Endothelial cell of umbilical vein (primary cell): ENCODE data around the gene LPIN1. TPM values are rescaled to one million over a fixed set of nuclear protein-coding genes. Genes with fewer than 3 reads are reported as not detected.

ENCODE experiments used
- BruUV-seq: library from RNA; stranded (reverse); fragments of 400-500 nt; replicated peaks from 2 replicates; lab custom pipeline; 2021; lab: Mats Ljungman, UMichigan
- CTCF ChIA-PET: fragments of 300-600, 350-600 bp; sonication (Branson Sonifier 250); formaldehyde crosslinking; loops from one replicate; lab custom pipeline; 2021; ENCODE audit warnings: antibody characterized with exemption, inconsistent platforms; lab: Charles Lee
- POLR2A ChIA-PET: fragments of 300-600, 350-600 bp; sonication (Branson Sonifier 250); formaldehyde crosslinking; loops from one replicate; lab custom pipeline; 2021; ENCODE audit warnings: antibody characterized with exemption, inconsistent platforms; lab: Charles Lee
- DNase-seq: peaks from one replicate; pipeline ENCODE4 v3.0.0-alpha.2; 2011; ENCODE audit warnings: low read depth, low spot score
- FAIRE-seq: peaks from 2 replicates; lab custom pipeline; 2011; peaks lifted over from hg19 to GRCh38; lab: Jason Lieb, UNC
- H2AFZ ChIP-seq: 2 replicates; pipeline ENCODE4 v1.6.0; 2012; ENCODE audit warnings: low read depth, low read length, control low read depth, inconsistent platforms
- H3K27ac ChIP-seq: 2 replicates; pipeline ENCODE4 v1.5.1; 2011; ENCODE audit warnings: low read depth, mild to moderate bottlenecking, control low read depth, low read length, moderate library complexity; ENCODE audit not compliant: insufficient read depth
- H3K27me3 ChIP-seq, 2 experiments: 2 replicates each; pipeline versions ENCODE4 v1.6.0 to v1.6.1; 2011; ENCODE audit warnings: low read length in 2 of 2, mixed read lengths in 1 of 2; ENCODE audit not compliant: control insufficient read depth in 2 of 2, insufficient read depth in 2 of 2
- H3K36me3 ChIP-seq, 2 experiments: 2 replicates in 1 of 2; 3 replicates in 1 of 2; pipeline ENCODE4 v1.5.1; 2011; ENCODE audit warnings: low read length in 2 of 2, mild to moderate bottlenecking in 1 of 2, moderate library complexity in 1 of 2; ENCODE audit not compliant: control insufficient read depth in 2 of 2, insufficient read depth in 2 of 2; ENCODE audit errors: extremely low read depth in 1 of 2
- H3K4me1 ChIP-seq: 3 replicates; pipeline ENCODE4 v1.5.1; 2011; ENCODE audit warnings: mild to moderate bottlenecking, low read length; ENCODE audit not compliant: control insufficient read depth, insufficient read depth; ENCODE audit errors: extremely low read depth
- H3K4me2 ChIP-seq: 2 replicates; pipeline ENCODE4 v1.6.1; 2011; ENCODE audit warnings: low read length, control low read depth, mixed read lengths; ENCODE audit not compliant: insufficient read depth
- H3K4me3 ChIP-seq, 3 experiments: fragments of 200-600 bp in 1 of 3; sonication (generic), shearing (Covaris generic) in 1 of 3; replicated peaks in 1 of 3; 2 replicates each; pipeline ENCODE4 v1.5.1; 2011 to 2016; ENCODE audit warnings: control low read depth in 3 of 3, low read length in 3 of 3, mild to moderate bottlenecking in 2 of 3, inconsistent platforms in 1 of 3, low read depth in 1 of 3, moderate library complexity in 1 of 3; ENCODE audit not compliant: insufficient read depth in 1 of 3
- H3K79me2 ChIP-seq: 2 replicates; pipeline ENCODE4 v1.6.0; 2012; ENCODE audit warnings: low read length, inconsistent platforms; ENCODE audit not compliant: control insufficient read depth, insufficient read depth
- H3K9ac ChIP-seq: replicated peaks from 2 replicates; pipeline ENCODE3; 2011; ENCODE audit warnings: low read length, control low read depth; ENCODE audit not compliant: insufficient read depth; ENCODE audit errors: extremely low read depth
- H3K9me1 ChIP-seq: replicated peaks from 3 replicates; pipeline ENCODE4 v1.6.0; 2011; ENCODE audit warnings: mild to moderate bottlenecking, low read length; ENCODE audit not compliant: control insufficient read depth, insufficient read depth; ENCODE audit errors: extremely low read depth
- H3K9me3 ChIP-seq: replicated peaks from 2 replicates; pipeline ENCODE4 v1.5.1; 2012; ENCODE audit warnings: low read length, inconsistent platforms; ENCODE audit not compliant: control insufficient read depth, insufficient read depth
- H4K20me1 ChIP-seq: replicated peaks from 2 replicates; pipeline ENCODE3; 2011; ENCODE audit warnings: mild to moderate bottlenecking, low read length; ENCODE audit not compliant: control insufficient read depth, insufficient read depth; ENCODE audit errors: extremely low read depth
- CTCF ChIP-seq, 2 donors: IDR thresholded peaks; 1 replicate in 1 of 2; 2 replicates in 1 of 2; pipeline ENCODE4 v1.5.1; 2011; ENCODE audit warnings: low read length in 2 of 2, mild to moderate bottlenecking in 2 of 2, moderate library complexity in 2 of 2, control low read depth in 1 of 2, inconsistent platforms in 1 of 2, low read depth in 1 of 2; ENCODE audit not compliant: insufficient read depth in 1 of 2; ENCODE audit errors: extremely low read depth in 1 of 2
- FOS ChIP-seq: IDR thresholded peaks from 2 replicates; pipeline ENCODE4 v1.6.1; 2011; ENCODE audit warnings: mild to moderate bottlenecking, low read length, moderate library complexity, borderline replicate concordance; ENCODE audit not compliant: insufficient read depth
- GATA2 ChIP-seq: IDR thresholded peaks from 2 replicates; pipeline ENCODE4 v1.7.0; 2011; ENCODE audit warnings: low read depth, mild to moderate bottlenecking, moderate library complexity, mixed read lengths, low read length; ENCODE audit not compliant: insufficient read length, insufficient read depth
- JUN ChIP-seq: IDR thresholded peaks from 2 replicates; pipeline ENCODE4 v1.6.1; 2011; ENCODE audit warnings: borderline replicate concordance, low read depth; ENCODE audit not compliant: insufficient read length, insufficient read depth
- MYC ChIP-seq: IDR thresholded peaks from one replicate; pipeline ENCODE4 v1.6.1; 2011; ENCODE audit warnings: mild to moderate bottlenecking, low read depth, low read length
- POLR2A ChIP-seq: IDR thresholded peaks from 2 replicates; pipeline ENCODE4 v1.6.1; 2012; ENCODE audit warnings: low read depth, mild to moderate bottlenecking, control low read depth, low read length
- POLR2AphosphoS5 ChIP-seq: IDR thresholded peaks from 2 replicates; pipeline ENCODE4 v1.6.1; 2012; ENCODE audit warnings: low read depth, mild to moderate bottlenecking, control low read depth, low read length, moderate library complexity; ENCODE audit not compliant: insufficient read depth
- dilution Hi-C: fragments of 300-500 bp; cut with MboI; formaldehyde crosslinking; loops from one replicate; pipeline ENCODE4 v1.15.0; 2019; ENCODE audit warnings: low sequenced_read_pairs; ENCODE audit not compliant: extremely low pct_ligation_motif_present
- intact Hi-C: fragments of 100-400 bp; cut with micrococcal nuclease; formaldehyde crosslinking; loops from one replicate; pipeline ENCODE4 v1.10.0; 2022
- polyA plus RNA-seq, 4 experiments: library from polyadenylated mRNA; depleted of rRNA in 3 of 4; stranded (reverse) in 3 of 4; unstranded in 1 of 4; fragments of >200 nt; gene quantifications; 2 replicates each; pipeline versions ENCODE4 v1.2.1 to v1.2.3, GENCODE V29; 2011 to 2012; ENCODE audit warnings: missing spikeins in 1 of 4
- total RNA-seq: library from RNA; stranded (reverse); gene quantifications from 2 replicates; pipeline ENCODE4 v1.2.3, GENCODE V29; 2021
- TF ChIP-seq, protein P1 (sequence below): IDR thresholded peaks from 2 replicates; pipeline ENCODE4 v1.6.1; 2011; ENCODE audit not compliant: insufficient read depth, insufficient read length

Gene LPIN1
- total and polyA plus RNA-seq, 2 donors (not counting 3 experiments of a cell fraction or from before 2014, with no cell fraction given): 26.6 to 80.4 TPM

DNA sequence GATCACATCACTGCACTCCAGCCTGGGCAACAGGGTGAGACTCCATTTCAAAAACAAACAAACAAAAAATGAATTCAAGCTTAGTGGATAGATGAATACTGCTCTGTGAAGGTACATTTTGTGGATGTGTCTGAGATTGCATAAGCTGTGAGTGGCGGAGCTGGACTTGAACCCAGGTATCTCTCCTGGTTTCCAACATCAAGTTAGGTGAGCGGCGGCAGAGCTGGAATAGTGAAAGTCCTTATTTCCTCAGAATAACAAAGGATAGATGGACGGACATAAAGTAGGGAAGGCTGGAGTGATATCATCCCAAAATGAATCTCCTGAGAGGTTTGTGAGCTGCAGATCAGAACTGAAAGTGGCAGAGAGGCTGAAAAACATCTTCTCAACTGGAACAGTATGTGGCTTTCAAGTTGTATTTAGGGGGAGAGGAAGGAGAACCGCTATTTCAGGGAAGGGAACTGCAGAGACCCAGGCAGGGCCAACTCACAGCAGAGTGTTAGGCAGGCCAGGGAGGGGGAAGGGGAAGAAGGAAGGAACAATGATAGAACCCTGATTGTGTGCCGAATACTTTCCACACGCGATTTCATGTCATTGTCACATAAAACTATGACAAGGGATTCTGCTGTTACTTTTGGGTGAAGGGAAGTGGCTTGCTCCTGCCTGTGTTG lies 106.2 kb downstream of the LPIN1 start:
- no peaks in the 10 kb centered on the region for H3K79me2 ChIP-seq
- CTCF ChIA-PET: interaction anchor here (0.9 to 1.2 kb wide), 2 partner anchors 10 to 11 kb away, joined by 3 read pairs; no protein-coding TSS in a partner anchor
- intact Hi-C loops: no loop called here

More for the DNA sequence above, 106.2 kb downstream of the LPIN1 start:
- Histone ChIP-seq H3K9ac (no peak overlapping the region), H3K36me3 (no peaks in the 10 kb centered on the region), H3K4me3 (no peak overlapping the region), H3K4me1 (no peaks in the 10 kb centered on the region), H3K9me1 (no peaks in the 10 kb centered on the region), H2AFZ (no peak overlapping the region), H4K20me1 (no peaks in the 10 kb centered on the region), H3K27me3 (peaks cover 4 to 10% of the 10 kb centered on the region in 2 experiments), H3K4me2 (no peak overlapping the region), H3K27ac (no peak overlapping the region), H3K9me3 (no peaks in the 10 kb centered on the region)
- DNase-seq (no peak), FAIRE-seq (no peak)
- dilution Hi-C loops: no loop called here
- no TSS peak for BruUV-seq
- TF ChIP-seq JUN: no peak
- TF ChIP-seq MYC: no peak
- TF ChIP-seq, protein P1, sequence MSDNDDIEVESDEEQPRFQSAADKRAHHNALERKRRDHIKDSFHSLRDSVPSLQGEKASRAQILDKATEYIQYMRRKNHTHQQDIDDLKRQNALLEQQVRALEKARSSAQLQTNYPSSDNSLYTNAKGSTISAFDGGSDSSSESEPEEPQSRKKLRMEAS: no peak
- TF ChIP-seq GATA2: no peak
- TF ChIP-seq POLR2A: no peak
- TF ChIP-seq CTCF (IDR thresholded peaks at IDR 0.05; ENCODE audit: extremely low read depth in 1 of 2, insufficient read depth in 1 of 2, low read depth in 1 of 2, low read length in 2 of 2): no peak
- TF ChIP-seq POLR2AphosphoS5: no peak
- TF ChIP-seq FOS: no peak
- POLR2A ChIA-PET: no interaction called here
